ENCODE data around the gene PFDN6.

The PFDN6 gene

GRCh38 chr6:33296797-33297405 is 7.5 kb downstream of the PFDN6 start:
- DNase-seq: no peak

DNA sequence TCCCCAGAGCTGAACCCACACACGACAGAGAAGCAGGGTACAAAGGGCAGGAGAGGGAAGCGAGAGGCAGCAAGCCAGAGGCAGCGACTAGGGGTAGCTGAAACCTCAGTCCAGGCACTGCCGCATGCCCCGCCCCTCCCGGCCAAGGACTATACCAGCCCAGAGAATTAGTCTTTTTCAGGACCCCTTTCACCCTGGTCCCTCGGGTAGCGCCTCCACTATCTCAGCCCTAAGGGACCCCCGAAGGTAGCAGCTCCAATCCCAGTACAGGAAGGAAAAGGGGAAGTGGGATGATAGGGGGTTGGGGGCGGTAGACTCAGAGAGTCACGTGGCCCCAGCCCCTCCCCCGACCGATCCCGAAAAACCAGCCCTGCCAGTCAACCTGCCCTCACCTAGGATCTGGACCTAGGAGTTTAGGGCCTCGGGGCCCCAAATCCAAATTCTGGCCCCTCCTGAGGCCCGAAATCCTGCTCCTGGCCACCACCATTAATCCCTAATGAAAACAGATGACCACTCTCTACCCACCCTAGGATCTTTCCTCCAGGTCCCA is 8.1 kb downstream of the PFDN6 start:
- DNase-seq: no peak

- DNase-seq: peak; percentile 51
These were observed 8.8 kb downstream of the PFDN6 start for GRCh38 chr6:33297956-33298772.

GRCh38 chr6:33298773-33299236 is 9.4 kb downstream of the PFDN6 start, which contains the start of gene RGL2:
Gene RGL2 (minus strand): TSS chr6:33298942. CDS start chr6:33298610, 332 bp downstream.
- DNase-seq: peak; percentile 59

GRCh38 chr6:33299237-33299944 is 10.0 kb downstream of the PFDN6 start:
- peak; percentile 91 for DNase-seq

DNA sequence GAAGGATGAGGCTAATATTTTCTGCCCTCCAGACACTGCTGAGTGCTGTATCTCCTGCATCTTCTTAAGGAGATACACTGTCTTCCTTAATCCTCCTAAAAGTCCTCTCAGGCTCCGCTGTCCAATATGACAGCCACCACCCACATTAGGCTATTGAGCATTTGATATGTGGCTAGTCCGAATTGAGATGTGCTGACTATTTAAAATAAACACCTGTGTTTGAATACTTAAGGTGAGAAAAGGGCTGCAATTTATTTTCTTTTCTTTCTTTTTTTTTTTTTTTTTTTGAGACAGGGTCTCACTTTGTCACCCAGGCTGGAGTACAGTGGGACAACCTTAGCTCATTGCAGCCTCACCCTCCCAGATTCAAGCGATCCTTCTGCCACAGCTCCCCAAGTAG is 12.5 kb downstream of the PFDN6 start:
- no peak for DNase-seq

DNA sequence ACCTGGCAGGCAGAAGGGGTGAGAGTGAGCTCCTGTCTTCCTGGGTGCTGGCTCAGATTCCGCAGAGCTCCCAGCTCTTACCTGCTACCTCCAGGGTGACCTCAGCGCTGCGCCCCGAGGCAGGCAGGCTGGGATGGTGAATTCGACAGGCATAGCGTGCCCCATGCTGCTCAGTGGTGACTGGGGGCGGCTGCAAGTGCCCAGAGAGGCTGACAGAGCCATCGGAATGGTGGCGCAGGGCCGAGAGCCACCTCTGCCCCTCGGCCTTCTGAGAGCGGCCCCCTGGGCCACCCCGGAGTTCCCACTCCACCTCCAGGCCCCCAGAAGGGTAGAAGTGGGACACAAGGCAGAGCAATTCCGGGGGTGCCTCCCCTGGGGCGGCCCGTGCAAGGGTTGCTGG is 14.8 kb downstream of the PFDN6 start:
- no peak for DNase-seq

GRCh38 chr6:33305052-33305451 is 15.7 kb downstream of the PFDN6 start:
- no peak for DNase-seq

GRCh38 chr6:33306356-33306755 is 17.0 kb downstream of the PFDN6 start:
- DNase-seq: no peak

- peak; percentile 81 for DNase-seq
These were observed 23.1 kb downstream of the PFDN6 start for GRCh38 chr6:33312361-33313104.

GRCh38 chr6:33313105-33313708 is 23.8 kb downstream of the PFDN6 start:
- peak; percentile 64 for DNase-seq

DNA sequence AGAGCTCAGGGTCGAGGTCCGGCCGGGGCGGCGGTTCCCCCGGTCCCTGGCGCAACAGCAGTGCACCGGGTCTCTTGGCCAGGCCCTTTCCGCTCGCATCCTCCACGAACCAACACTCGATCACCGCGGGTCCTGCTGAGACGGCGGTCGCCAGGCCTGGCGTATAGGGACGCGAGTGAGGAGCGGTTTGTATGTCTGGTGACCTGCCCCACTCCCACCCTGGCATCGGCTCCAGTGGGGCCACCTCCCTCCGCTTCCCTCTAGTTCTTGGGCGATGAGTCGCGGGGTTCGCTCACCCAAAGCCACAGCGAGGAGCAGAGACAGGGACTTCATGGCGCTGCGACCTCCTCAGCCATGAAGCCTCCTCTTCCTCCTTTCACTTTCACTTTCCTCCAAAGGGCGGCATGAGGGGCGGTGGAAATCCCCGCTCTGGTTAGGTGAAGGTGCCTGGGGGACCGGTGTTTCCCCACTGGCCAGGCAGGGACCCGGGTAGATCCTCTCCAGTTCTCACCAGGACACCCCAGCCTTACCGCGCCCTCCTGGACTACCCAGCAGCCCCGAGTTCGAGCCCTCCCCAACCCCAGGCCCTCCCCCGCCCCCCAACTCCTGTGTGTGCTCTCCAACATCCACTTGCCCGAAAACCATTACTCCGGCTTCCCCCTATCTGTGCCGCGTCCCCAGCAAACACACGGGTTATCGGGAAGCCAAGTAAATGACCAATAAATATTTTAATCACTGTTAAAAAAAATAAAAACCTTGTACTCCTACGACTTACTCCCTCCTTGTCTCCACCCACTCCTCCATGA is 24.5 kb downstream of the PFDN6 start, which contains the start of gene TAPBP:
Gene TAPBP (minus strand): TSS at position 370 of the 806 bp plus-strand sequence. CDS start 37 bp downstream, at position 333.
- peak; percentile 83 for DNase-seq

GRCh38 chr6:33314515-33314942 is 25.1 kb downstream of the PFDN6 start:
- DNase-seq: peak; percentile 57

GRCh38 chr6:33314943-33315792 is 25.8 kb downstream of the PFDN6 start:
- DNase-seq: peak; percentile 29

DNA sequence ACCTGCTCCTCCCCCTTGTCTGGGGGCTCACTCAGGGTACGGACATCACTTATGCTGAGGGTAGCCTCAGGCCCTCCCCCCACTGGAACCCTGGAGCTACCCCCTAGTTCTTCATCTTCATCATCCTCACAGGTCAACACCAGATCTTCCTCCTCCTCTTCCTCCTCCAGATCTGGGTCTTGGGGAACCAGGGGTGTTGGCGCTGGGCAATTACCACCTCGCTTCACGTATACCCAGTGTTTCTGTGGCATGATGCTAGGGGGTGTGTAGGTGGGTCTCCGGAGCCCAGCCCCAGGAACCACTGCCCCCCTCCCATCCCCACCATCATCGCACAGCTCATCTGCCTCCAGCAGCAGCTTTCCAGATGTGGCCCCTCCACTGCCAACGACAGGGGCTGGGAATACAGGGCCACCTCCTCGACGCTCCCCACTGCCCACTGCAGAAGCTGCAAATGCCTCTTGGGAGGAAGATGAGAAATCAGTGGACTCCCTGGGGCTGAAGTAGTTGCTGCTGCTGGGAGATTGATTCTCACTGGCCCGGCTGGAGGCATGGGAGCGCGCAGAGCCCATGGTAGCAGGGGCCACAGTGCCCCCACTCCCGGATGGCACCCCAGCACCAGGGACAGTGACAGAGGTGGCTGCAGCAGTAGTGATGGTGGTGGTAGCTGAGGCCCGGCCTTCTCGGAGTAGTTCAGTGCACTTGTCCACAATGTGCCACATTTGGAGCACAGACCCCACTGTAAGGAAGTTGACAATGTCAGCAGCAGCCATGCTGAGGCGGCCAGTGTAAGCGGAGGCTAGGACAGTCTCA is 26.6 kb downstream of the PFDN6 start:
- no peak for DNase-seq

DNA sequence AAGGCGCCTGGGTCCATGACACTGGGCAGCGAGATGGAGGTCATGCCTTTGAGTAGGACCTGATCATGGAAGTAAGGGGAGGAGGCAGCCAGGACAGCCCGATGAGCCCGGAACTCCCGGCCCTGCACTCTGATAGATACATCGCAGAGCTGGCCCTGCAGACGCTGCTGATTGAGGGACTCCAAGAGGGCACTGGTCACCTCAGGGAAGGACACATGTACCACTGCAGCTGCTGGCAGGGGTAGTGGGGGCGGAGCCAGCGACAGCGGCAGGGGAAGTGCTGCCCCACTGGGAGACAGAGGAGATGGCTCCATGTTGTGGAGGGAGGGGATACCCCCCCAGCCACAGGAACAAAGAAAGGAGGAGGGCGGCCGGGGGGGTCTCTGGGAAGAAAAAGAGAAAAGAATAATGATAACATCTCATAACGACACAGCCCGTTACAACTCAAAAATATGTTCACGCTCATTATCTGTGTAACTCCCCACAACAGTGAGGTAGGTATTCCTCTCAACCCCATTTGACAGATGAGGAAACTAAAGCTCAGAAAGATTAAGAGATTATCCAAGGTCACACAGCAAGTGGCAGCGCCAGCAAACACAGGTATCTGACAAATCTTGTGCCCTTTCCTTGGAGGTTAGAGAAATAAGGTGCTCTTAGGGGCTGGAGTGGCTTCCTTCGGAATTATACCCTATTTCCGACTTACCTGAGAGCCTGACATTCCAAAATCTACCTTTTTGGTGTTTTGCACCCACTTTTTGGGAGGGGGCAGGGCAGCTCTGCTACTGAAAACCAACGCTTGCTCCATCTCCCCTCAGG is 27.4 kb downstream of the PFDN6 start:
- DNase-seq: no peak

- no peak for DNase-seq
These were observed 27.9 kb downstream of the PFDN6 start for GRCh38 chr6:33317419-33317668.

GRCh38 chr6:33317669-33318425 is 28.4 kb downstream of the PFDN6 start, which contains the start of gene ZBTB22:
Gene ZBTB22 (minus strand): TSS chr6:33317744. CDS start chr6:33316916, 828 bp downstream.
- peak; percentile 93 for DNase-seq
